Inferior parietal cortex (tissue), 1 donor: ENCODE results near the gene RNASEL.
A peak's percentile ranks its signal among the peaks of the same experiment; 100 is the strongest.

Experiments used
- DNase-seq: peaks from one replicate; pipeline ENCODE4 v3.0.0-alpha.2; 2016; ENCODE audit errors: extremely low spot score

The RNASEL gene

DNA sequence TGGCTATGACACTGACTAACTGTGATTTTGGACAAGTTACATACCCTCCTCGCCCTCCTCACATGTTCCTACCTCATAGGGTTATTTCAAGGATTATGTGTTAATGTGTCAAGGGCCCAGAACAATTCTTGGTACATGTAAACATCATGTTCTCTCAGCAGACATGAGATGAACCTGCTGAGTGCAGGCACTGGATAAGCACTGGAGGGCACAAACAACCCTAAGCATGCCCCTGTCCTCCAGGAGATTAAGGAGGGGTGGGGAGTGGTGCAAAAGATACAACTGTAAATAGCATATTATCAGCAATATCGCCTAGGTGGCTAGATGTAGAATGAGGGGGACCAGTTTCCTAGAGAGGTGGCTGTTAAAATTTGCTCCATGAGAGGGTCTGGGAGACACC, 32.9 kb upstream of the RNASEL start:
- no peak for DNase-seq

- DNase-seq = no peak
These were observed 32.0 kb upstream of the RNASEL start for GRCh38 chr1:182620924-182621585.

- peak; percentile 53 for DNase-seq
These were observed 28.8 kb upstream of the RNASEL start for GRCh38 chr1:182617734-182618351.

GRCh38 chr1:182617014-182617429, 28.0 kb upstream of the RNASEL start:
- no peak for DNase-seq

DNA sequence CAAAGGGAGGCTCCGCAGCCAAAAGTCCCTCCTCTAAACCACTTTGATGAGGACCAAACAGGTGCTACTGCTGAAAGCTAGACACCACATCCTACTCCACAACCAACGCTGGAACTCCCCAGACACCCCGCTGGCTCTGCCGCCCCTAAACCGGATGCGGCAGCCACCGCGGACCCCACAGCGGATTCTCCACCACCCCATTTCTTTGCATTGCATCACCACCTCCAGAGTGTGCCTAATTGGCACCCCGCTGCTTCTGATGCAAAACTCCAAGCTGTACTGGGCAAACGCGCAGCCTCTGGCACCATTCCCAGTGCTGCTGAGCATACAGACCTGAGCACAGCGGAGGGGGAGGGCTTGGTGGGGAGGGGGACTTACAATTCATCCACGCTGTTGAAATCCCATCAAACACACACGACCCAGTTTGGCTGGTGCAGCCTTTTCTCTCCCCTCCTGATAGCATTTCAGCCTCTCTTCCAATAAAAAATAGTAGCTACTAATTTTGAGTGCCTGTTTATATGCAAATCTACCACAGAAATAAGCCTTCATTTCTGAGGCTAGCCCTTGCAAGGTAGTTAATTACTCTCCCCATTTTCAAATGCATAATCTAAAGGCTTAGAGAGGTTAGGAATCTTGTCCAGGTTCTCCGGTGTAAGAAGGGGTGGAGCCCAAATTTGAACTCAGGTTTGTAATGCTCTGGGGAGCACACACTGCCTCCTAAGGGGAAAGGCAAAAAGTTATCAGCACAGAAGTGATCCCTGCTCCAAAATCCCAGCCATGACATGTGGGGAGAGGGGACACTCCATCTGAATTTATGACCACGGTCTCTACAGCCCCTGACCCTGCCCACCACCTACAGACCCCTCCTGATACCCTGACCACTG, 27.3 kb upstream of the RNASEL start:
- DNase-seq = no peak

- DNase-seq = peak; percentile 41
These were observed 26.5 kb upstream of the RNASEL start for GRCh38 chr1:182615468-182616129.

GRCh38 chr1:182614796-182615454, 25.9 kb upstream of the RNASEL start:
- DNase-seq = no peak

DNA sequence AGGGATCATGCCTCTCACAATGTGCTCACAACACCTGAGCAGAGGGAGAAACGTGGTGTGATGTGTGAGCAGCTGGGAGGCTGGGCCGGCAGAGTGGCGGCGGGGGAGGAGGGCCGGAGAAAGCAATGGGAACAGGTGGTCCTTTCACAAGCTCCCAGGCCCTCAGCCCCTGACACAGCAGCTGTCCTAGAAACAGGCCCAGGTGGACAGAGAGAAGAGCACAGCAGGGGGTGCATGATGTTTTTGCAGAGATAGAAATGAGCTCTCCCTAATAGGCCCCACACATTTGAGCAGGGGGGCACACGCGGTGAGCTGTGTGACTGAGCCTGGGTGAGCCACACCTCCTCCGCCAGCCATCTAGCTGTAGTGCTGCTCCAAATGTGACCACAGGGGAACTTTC, 22.7 kb upstream of the RNASEL start:
- no peak for DNase-seq

DNA sequence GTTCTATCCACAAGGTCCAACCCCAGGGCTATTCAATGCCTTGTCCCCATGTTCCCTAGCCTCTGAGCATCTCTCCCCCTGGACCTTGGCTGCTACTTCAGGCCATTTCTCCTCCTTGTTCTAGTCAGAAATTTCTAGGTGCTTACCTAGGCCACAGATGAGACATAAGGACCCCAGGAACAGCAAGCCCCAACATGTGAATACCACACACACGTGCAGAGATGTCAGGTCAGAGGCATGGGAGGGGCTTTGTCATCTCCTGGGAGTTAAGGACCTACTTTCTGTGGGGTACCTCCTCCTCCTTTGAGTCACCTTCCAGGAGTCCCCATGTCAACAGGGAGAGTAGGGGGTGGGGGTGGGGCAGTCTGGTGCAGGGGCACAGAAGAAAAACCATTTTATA, 22.3 kb upstream of the RNASEL start:
- DNase-seq = no peak

DNA sequence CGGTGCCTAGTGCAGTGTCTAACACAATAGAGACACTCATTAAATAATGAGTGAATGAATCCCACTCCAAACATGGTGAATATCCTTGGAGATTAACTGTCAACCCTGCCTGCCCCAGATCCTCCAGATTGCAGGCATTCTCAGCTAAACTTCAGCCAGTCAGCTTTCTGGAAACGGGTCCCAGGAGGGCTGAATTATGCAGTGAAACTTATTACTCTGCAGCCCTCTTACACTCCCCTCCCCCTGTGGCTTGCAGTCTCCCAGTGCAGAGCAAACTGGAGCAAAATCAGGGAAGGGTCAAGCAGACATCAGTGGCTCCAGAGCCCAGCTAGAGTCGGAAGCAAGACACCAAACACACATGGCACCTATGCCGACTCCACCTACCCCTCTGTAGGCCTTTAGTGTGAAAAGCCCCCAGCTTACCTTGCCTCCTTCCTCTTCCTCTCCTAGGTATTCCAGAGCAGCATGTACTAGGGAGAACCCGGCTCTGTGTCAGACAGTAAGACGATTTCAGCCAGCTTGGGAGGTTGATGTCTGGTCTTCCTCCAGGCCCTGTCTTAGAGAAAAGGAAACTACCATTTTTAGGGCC, 21.6 kb upstream of the RNASEL start:
- no peak for DNase-seq

DNA sequence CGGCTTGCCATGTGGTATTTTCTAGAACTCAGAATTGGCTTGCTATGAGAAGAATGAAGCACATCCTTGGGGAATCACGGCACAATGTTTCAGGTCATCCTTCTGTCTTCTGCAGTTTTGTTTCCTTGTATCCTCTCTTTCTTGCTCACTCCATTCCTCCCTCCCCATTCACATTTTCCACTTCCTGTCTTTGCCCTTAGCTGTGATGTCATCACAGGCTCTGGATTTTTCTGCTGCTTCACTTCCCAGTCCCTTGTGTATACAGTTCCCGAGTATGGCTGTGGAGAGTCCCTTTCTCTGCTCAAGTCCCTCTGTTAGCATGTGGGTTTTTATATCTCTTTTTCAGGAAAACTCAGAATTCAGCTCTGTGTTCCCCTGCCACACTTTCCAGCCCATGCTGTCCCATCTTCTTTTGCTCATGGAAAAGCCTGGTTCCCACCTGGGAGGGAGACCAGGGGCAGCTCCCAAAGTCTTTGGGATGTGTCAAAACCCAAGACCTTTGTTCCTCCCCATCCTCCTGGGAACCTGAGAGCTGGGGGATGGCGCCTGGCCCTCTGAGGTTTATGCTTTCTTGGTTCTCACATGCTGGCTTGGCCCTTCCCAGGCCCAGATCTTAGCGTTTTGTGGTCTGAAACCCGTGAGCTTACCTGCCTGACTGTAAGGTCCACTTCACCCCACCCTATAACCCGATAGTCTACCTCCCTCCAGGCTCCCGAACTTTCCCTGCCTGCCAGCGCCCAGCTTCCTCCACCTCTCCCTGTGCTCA, 20.0 kb upstream of the RNASEL start:
- no peak for DNase-seq

GRCh38 chr1:182608236-182608635, 19.2 kb upstream of the RNASEL start:
- DNase-seq = no peak

GRCh38 chr1:182607566-182607965, 18.5 kb upstream of the RNASEL start:
- no peak for DNase-seq

DNA sequence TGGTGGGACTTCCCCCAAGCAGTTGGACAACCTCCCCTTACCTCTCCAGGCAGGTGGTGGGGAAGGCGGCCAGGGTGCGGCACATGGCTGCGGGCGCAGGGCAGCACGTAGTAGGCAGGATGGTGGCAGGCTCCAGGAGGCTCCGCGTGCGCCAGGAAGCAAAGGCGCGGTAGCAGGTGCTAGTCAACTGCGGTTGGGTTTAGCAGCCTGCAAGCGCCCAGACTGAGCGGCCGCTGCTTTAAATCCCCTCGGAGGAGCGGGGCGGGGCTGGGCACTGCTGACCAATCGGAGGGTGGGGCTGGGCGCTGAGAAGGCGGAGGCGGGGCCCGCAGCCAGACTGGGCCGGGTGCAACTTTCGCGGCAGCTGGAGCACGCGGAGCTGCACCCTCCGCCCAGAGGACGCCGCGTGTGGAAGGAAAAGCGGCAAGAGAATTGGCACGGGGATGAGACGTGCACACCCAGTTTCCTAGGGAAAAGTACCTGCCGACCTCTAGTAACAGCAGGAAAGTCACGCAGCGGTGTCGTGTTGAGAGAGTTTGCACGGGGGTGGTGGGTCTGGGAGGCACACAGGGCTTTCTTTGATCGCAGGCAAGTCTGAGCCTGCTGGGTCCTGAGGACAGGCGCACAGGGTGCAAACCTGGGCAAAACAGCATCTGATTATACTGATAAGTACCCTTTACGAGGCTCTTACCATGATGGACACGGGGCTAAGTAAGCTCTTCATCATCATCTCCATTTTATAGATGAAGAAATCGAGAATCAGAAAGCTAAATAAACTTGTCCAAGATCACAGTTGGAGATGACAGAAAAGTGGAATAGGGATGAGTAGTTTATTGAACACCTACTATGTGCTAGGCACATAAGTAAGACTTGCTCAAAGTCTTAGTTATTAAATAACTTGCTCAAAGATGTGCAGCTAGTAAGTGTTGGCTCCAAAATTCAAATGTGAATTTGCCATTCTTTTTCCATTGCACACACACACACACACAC, 15.4 kb upstream of the RNASEL start, which contains the start of gene RGS16:
TSS of gene RGS16 (minus strand) at position 215 of the 990 bp plus-strand sequence. CDS start at position 85, 130 bp downstream.
- DNase-seq = peak; percentile 72

DNA sequence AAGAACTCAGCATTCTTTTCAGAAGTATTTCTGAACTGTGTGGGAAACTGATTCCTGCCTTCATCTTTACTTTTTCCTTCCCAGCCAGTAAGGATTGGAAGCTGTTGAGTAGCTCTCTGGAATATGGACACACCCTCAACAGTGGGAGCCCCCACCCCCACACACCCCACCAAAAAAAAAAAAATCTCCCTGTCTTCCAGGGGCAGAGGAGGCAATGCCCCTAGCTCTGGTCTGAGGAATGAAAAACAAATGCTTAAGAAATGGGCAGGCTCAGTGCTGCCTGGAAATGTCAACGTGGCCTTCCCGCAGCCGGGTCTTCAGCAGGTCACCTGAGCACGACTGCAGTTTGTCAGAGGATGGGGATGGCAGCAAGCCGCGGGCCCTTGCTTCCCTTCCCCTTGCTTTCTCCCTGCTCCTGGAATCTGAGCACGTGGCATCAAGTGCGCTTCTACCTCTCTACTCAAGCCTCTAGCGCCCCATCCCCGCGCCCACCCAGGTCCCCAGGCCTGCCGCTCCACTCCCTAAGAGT, 14.7 kb upstream of the RNASEL start:
- no peak for DNase-seq

GRCh38 chr1:182602935-182603645, 14.0 kb upstream of the RNASEL start:
- DNase-seq = no peak

DNA sequence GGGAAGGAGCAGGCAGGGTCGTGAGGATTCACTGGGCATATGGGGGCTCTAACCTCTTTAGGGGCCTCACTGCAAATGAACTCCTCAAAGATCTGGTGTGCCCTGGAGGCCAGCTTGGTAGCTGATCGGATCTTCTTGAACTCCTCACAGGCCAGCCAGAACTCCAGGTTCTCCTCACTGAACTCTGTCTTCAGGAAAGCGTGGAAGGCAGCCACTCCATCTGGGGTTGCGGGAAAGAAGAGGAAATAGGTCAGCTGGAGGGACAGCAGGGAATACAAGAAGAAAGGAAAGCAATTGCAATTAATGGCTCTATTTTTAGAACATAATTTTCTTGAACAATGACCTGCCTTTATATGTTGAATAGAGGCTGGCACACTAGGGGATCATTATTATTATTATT, 12.9 kb upstream of the RNASEL start:
- no peak for DNase-seq

DNA sequence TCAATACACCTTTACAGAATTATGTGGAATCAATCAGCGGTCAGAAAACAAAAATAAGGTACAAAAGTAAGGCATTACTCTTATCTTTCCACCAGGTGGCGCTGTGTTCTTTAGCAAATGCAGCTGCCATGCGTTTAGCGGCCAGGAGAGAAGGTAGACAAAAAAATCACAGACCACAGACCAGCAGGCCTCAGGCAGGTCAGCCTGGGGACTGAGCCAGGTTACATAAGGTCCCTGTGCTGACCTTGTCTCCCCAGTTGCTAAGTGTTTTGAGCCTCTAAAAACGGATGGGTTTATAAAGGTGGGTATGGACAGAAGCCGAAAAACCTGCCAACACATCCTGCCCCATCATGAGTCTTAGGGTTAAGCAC, 12.3 kb upstream of the RNASEL start:
- DNase-seq = peak; percentile 90
